ENCODE results near the gene SH3D19. TPM values are rescaled to one million over a fixed set of nuclear protein-coding genes. Genes with fewer than 3 reads are reported as not detected.
"Not testable (repeated sequence)": the region's sequence is repeated elsewhere in the genome, so short reads cannot be mapped to it uniquely, and the experiment has no call there.

SH3D19 gene
- total and polyA plus RNA-seq, 5 donors = 46.7 to 123 (median 87.5) TPM

DNA sequence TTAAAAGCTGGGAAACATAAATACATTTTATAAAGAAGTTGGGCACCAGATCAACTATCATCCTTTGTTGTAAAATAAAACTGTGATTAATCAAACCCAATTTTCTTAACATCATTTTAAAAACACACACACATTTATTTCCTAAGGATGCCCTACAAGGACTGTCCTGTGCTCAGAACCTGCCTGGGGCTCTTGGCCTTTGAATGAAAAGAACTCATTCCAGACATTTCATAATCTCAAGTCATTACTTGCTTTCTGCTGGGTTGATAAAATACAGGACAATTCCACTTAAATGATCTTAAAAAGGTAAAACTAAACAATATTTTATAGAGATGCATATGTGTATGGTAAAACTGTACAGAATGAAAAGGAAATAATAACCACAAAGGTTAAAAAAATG lies 2.8 kb downstream of the SH3D19 start:
- H3K27me3 ChIP-seq (ENCODE audit: control insufficient read depth, insufficient read depth) = no peaks in the 10 kb centered on the region
- H3K27ac ChIP-seq (ENCODE audit: low read length) = no peak overlapping the region
- peak overlapping the region; percentile 78 for H3K4me3 ChIP-seq (ENCODE audit: low read length)
- H3K4me1 ChIP-seq (ENCODE audit: control insufficient read depth, insufficient read depth, low read length) = peaks cover 2% of the 10 kb centered on the region
- intact Hi-C loops (cut with DNase I) = no loop called here
- ATAC-seq = no peak
- H3K9me3 ChIP-seq (ENCODE audit: control insufficient read depth, low read length) = no peaks in the 10 kb centered on the region
- DNase-seq = no peak

DNA sequence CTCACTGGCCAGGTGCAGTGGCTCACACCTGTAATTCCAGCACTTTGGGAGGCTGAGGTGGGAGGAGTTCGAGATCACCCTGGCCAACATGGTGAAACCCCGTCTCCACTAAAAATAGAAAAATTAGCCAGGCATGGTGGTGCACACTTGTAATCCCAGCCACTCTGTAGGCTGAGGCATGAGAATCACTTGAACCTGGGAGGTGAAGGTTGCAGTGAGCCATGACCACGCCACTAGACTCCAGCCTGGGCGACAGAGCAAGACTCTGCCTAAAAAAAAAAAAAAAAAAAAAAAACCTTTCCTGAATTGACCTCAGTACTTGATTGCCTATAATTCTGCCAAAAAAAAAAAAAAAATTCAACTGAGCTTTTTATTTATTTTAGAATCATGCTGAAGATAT lies 3.2 kb downstream of the SH3D19 start:
- H3K4me3 ChIP-seq (ENCODE audit: low read length); H3K9me3 ChIP-seq (ENCODE audit: control insufficient read depth, low read length); intact Hi-C loops (cut with DNase I); DNase-seq; H3K4me1 ChIP-seq (ENCODE audit: control insufficient read depth, insufficient read depth, low read length); ATAC-seq; H3K27me3 ChIP-seq (ENCODE audit: control insufficient read depth, insufficient read depth): not testable (repeated sequence)
- H3K27ac ChIP-seq (ENCODE audit: low read length) = peak overlapping the region; percentile 68
- 69% methylated on average over 4 of the region's 4 CpGs for WGBS

DNA sequence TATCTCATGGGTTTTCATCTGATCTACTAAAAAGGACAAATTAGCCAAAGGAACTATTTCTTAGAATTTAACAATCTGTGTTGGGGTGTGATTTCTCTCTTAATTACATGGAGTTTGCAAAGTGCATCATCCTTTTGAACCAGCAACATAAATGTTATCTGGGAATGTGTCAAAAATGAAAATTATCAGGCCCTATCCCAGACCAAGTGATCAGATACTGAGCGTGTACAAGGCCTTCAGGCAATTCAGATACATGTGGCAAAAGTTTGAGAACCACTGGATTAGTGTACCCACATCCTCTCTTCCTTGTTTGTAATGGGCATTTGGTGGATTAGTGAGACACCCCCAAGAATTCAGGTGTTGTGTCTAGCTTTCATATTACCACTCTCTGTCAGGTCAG lies 3.8 kb downstream of the SH3D19 start:
- ATAC-seq (no peak), DNase-seq (no peak)
- intact Hi-C loops (cut with DNase I) = no loop called here
- 53% methylated on average over 1 of the region's 1 CpG for WGBS
- Histone ChIP-seq H3K27ac (ENCODE audit: low read length) (no peak overlapping the region), H3K4me3 (ENCODE audit: low read length) (no peak overlapping the region), H3K4me1 (ENCODE audit: control insufficient read depth, insufficient read depth, low read length) (peaks cover 6% of the 10 kb centered on the region), H3K9me3 (ENCODE audit: control insufficient read depth, low read length) (no peaks in the 10 kb centered on the region), H3K27me3 (ENCODE audit: control insufficient read depth, insufficient read depth) (no peaks in the 10 kb centered on the region)

DNA sequence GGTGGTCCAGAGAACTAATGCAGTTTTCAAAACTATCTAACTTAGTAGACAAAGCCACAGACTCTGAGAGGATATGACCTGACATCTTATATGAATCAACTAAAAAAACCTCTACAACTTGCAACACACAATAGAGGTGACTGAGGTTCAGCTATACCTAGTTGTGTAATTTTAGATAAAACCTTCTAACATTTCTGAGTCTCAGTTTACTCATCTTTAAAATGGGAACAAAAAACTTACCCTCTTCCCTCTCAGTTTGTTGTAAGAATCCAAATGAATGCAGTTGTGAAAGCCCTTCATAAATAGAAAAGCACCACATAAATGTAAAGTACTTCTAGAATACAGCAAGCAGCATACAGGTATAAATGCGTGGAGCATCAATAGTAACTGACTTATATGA lies 5.9 kb downstream of the SH3D19 start:
- 94% methylated on average over 1 of the region's 1 CpG for WGBS

GRCh38 chr4:151318307-151319006 lies 6.9 kb downstream of the SH3D19 start:
- WGBS = 88% methylated on average over 1 of the region's 1 CpG
- ATAC-seq (no peak), DNase-seq (no peak)
- H3K9me3 ChIP-seq (ENCODE audit: control insufficient read depth, low read length) = no peaks in the 10 kb centered on the region
- peaks cover 14% of the 10 kb centered on the region for H3K4me1 ChIP-seq (ENCODE audit: control insufficient read depth, insufficient read depth, low read length)
- H3K27me3 ChIP-seq (ENCODE audit: control insufficient read depth, insufficient read depth) = no peaks in the 10 kb centered on the region
- H3K4me3 ChIP-seq (ENCODE audit: low read length) = no peak overlapping the region
- intact Hi-C loops (cut with DNase I) = no loop called here
- H3K27ac ChIP-seq (ENCODE audit: low read length) = no peak overlapping the region

More for the DNA sequence above, 5.9 kb downstream of the SH3D19 start:
- no peak for ATAC-seq
- H3K4me3 ChIP-seq (ENCODE audit: low read length) = no peak overlapping the region
- H3K4me1 ChIP-seq (ENCODE audit: control insufficient read depth, insufficient read depth, low read length) = peaks cover 13% of the 10 kb centered on the region
- no peaks in the 10 kb centered on the region for H3K9me3 ChIP-seq (ENCODE audit: control insufficient read depth, low read length)
- H3K27ac ChIP-seq (ENCODE audit: low read length) = no peak overlapping the region
- intact Hi-C loops (cut with DNase I) = no loop called here
- no peaks in the 10 kb centered on the region for H3K27me3 ChIP-seq (ENCODE audit: control insufficient read depth, insufficient read depth)
- DNase-seq = no peak

GRCh38 chr4:151316645-151317044 lies 8.8 kb downstream of the SH3D19 start:
- intact Hi-C loops (cut with DNase I) = no loop called here
- H3K4me3 ChIP-seq (ENCODE audit: low read length) = no peak overlapping the region
- H3K9me3 ChIP-seq (ENCODE audit: control insufficient read depth, low read length) = no peaks in the 10 kb centered on the region
- 35% methylated on average over 2 of the region's 2 CpGs for WGBS
- H3K27me3 ChIP-seq (ENCODE audit: control insufficient read depth, insufficient read depth) = no peaks in the 10 kb centered on the region
- no peak for DNase-seq
- ATAC-seq = no peak
- peaks cover 14% of the 10 kb centered on the region for H3K4me1 ChIP-seq (ENCODE audit: control insufficient read depth, insufficient read depth, low read length)
- H3K27ac ChIP-seq (ENCODE audit: low read length) = peak overlapping the region; percentile 55

GRCh38 chr4:151315212-151315886 lies 10.1 kb downstream of the SH3D19 start:
- ATAC-seq (peak; percentile 62 to 76), DNase-seq (no peak)
- intact Hi-C loops (cut with DNase I) = no loop called here
- no peaks in the 10 kb centered on the region for H3K27me3 ChIP-seq (ENCODE audit: control insufficient read depth, insufficient read depth)
- no peak overlapping the region for H3K4me3 ChIP-seq (ENCODE audit: low read length)
- WGBS = 58% methylated on average over 2 of the region's 2 CpGs
- H3K9me3 ChIP-seq (ENCODE audit: control insufficient read depth, low read length) = no peaks in the 10 kb centered on the region
- peaks cover 15% of the 10 kb centered on the region for H3K4me1 ChIP-seq (ENCODE audit: control insufficient read depth, insufficient read depth, low read length)
- peak overlapping the region; percentile 93 for H3K27ac ChIP-seq (ENCODE audit: low read length)

DNA sequence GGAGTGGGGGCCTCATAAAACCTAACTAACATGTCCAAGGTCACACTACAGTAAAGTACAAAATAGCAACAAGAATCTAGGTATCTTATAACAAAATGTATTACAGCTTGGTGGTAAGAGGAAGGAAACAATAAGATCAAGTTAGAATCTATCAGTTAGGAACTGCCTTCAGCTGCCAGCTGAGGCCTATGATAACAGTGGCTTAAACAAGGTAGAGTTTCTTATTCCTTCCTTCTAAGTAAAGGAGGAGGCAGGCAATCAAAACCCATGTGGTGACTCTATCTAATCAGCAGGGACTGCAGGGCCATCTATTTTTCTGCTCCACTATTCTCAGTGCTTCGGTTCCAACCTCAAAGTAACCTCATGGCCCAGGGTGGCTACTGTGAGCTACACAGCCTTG lies 10.9 kb downstream of the SH3D19 start:
- ATAC-seq (no peak), DNase-seq (no peak)
- Histone ChIP-seq H3K4me3 (ENCODE audit: low read length) (no peak overlapping the region), H3K4me1 (ENCODE audit: control insufficient read depth, insufficient read depth, low read length) (peaks cover 15% of the 10 kb centered on the region), H3K9me3 (ENCODE audit: control insufficient read depth, low read length) (no peaks in the 10 kb centered on the region), H3K27me3 (ENCODE audit: control insufficient read depth, insufficient read depth) (no peaks in the 10 kb centered on the region), H3K27ac (ENCODE audit: low read length) (peak overlapping the region; percentile 93)
- intact Hi-C loops (cut with DNase I) = no loop called here
- WGBS = 65% methylated on average over 1 of the region's 1 CpG

GRCh38 chr4:151314010-151314355 lies 11.4 kb downstream of the SH3D19 start:
- H3K9me3 ChIP-seq (ENCODE audit: control insufficient read depth, low read length) = no peaks in the 10 kb centered on the region
- intact Hi-C loops (cut with DNase I) = no loop called here
- H3K4me3 ChIP-seq (ENCODE audit: low read length) = no peak overlapping the region
- DNase-seq (no peak), ATAC-seq (no peak)
- WGBS = 70% methylated on average over 1 of the region's 1 CpG
- no peaks in the 10 kb centered on the region for H3K27me3 ChIP-seq (ENCODE audit: control insufficient read depth, insufficient read depth)
- peaks cover 16% of the 10 kb centered on the region for H3K4me1 ChIP-seq (ENCODE audit: control insufficient read depth, insufficient read depth, low read length)
- H3K27ac ChIP-seq (ENCODE audit: low read length) = peak overlapping the region; percentile 75

DNA sequence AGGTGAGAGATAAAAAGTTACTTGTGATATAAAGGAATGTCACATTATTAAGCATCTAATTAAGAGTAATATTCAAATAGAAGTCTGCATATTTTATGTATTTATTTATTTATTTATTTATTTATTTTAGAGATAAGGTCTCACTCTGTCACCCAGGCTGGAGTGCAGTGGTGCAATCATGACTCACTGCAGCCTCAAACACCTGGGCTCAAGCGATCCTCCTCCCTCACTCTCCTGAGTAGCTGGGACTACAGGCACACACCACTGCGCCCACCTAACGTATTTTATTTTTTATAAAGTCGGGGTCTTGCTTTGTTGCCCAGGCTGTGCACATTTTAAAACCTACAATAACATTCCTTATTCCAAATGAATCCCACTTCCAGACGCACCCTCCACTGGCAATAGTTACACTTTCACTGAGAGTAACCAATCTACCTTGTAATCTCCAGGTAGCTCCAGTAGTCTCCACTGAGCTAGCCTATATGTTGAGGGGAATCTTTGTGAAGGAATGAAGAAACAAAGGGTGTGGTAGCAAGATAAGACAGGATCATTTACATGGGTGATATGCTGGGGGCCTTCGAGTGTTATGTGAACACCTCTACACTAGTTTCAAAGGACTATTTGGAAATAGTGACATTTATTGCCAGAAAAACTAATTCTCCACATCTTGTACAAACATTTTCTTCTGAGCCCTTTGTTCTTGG lies 11.9 kb downstream of the SH3D19 start:
- WGBS = 96% methylated on average over 6 of the region's 6 CpGs
- DNase-seq (no peak), ATAC-seq (no peak)
- Histone ChIP-seq H3K4me3 (ENCODE audit: low read length) (no peak overlapping the region), H3K27ac (ENCODE audit: low read length) (peak overlapping the region; percentile 12), H3K27me3 (ENCODE audit: control insufficient read depth, insufficient read depth) (no peaks in the 10 kb centered on the region), H3K9me3 (ENCODE audit: control insufficient read depth, low read length) (no peaks in the 10 kb centered on the region), H3K4me1 (ENCODE audit: control insufficient read depth, insufficient read depth, low read length) (peaks cover 16% of the 10 kb centered on the region)
- intact Hi-C loops (cut with DNase I) = no loop called here

GRCh38 chr4:151310124-151310728 lies 15.2 kb downstream of the SH3D19 start:
- Histone ChIP-seq H3K4me3 (ENCODE audit: low read length) (no peak overlapping the region), H3K4me1 (ENCODE audit: control insufficient read depth, insufficient read depth, low read length) (peaks cover 11% of the 10 kb centered on the region), H3K9me3 (ENCODE audit: control insufficient read depth, low read length) (no peaks in the 10 kb centered on the region), H3K27me3 (ENCODE audit: control insufficient read depth, insufficient read depth) (no peaks in the 10 kb centered on the region), H3K27ac (ENCODE audit: low read length) (no peak overlapping the region)
- intact Hi-C loops (cut with DNase I) = no loop called here
- 95% methylated on average over 5 of the region's 5 CpGs for WGBS
- no peak for DNase-seq
- no peak for ATAC-seq
